SK-N-SH (cell line): ENCODE measurements around the gene DOC2A. TPM values are rescaled to one million over a fixed set of nuclear protein-coding genes. Genes with fewer than 3 reads are reported as not detected.

Source experiments
- CTCF ChIA-PET: fragments of 300-600, 350-600 bp; formaldehyde crosslinking; extraction: SDS; loops from one replicate; lab custom pipeline; 2021; lab: Yijun Ruan, JAX
- POLR2A ChIA-PET: fragments of 350-600 bp; sonication (Branson Sonifier 250); formaldehyde crosslinking; extraction: SDS; loops from one replicate; lab custom pipeline; 2020; ENCODE audit warnings: antibody characterized with exemption, inconsistent platforms; lab: Yijun Ruan, JAX
- DNase-seq: peaks from one replicate; pipeline ENCODE4 v3.0.0; 2012
- H2AFZ ChIP-seq: fragments of 200-600 bp; sonication (generic); 2 replicates; pipeline ENCODE4 v1.8.1; 2016; ENCODE audit warnings: antibody characterized with exemption, mild to moderate bottlenecking, low read depth
- H3F3A ChIP-seq: fragments of 200-600 bp; sonication (generic); replicated peaks from 2 replicates; pipeline ENCODE3; 2016; ENCODE audit warnings: antibody characterized with exemption, mild to moderate bottlenecking; ENCODE audit not compliant: insufficient read depth
- H3K27ac ChIP-seq, 2 experiments: fragments of 200-500 bp in 1 of 2; fragments of 200-600 bp in 1 of 2; sonication (Bioruptor generic) in 1 of 2; sonication (generic), shearing (Covaris generic) in 1 of 2; 2 replicates each; pipeline versions ENCODE4 v1.5.1 to v1.6.1; 2014 to 2016; ENCODE audit warnings: low read depth in 2 of 2, inconsistent platforms in 1 of 2, low read length in 1 of 2, mild to moderate bottlenecking in 1 of 2, mixed read lengths in 1 of 2
- H3K27me3 ChIP-seq: fragments of 200-600 bp; sonication (generic), shearing (Covaris generic); 2 replicates; pipeline ENCODE4 v1.6.1; 2016; ENCODE audit warnings: mixed run types; ENCODE audit not compliant: insufficient read depth
- H3K36me3 ChIP-seq, 2 experiments: fragments of 200-500 bp in 1 of 2; fragments of 200-600 bp in 1 of 2; sonication (Bioruptor generic) in 1 of 2; sonication (generic) in 1 of 2; replicated peaks in 1 of 2; 2 replicates each; pipeline versions ENCODE3 to v1.5.1; 2014 to 2016; ENCODE audit warnings: low read length in 1 of 2, mild to moderate bottlenecking in 1 of 2; ENCODE audit not compliant: insufficient read depth in 2 of 2, control insufficient read depth in 1 of 2
- H3K4me1 ChIP-seq, 2 experiments: fragments of 200-500 bp in 1 of 2; fragments of 200-600 bp in 1 of 2; sonication (Bioruptor generic) in 1 of 2; sonication (generic), shearing (Covaris generic) in 1 of 2; 2 replicates each; pipeline versions ENCODE4 v1.5.1 to v1.6.1; 2014 to 2016; ENCODE audit warnings: low read depth in 1 of 2, low read length in 1 of 2, mixed run types in 1 of 2; ENCODE audit not compliant: insufficient read depth in 2 of 2, control insufficient read depth in 1 of 2
- H3K4me2 ChIP-seq: fragments of 200-600 bp; sonication (generic), shearing (Covaris generic); 2 replicates; pipeline ENCODE4 v1.6.1; 2017; ENCODE audit warnings: mixed run types
- H3K4me3 ChIP-seq, 2 experiments: fragments of 200-500 bp in 1 of 2; fragments of 200-600 bp in 1 of 2; sonication (Bioruptor generic) in 1 of 2; sonication (generic), shearing (Covaris generic) in 1 of 2; 2 replicates each; pipeline versions ENCODE4 v1.5.1 to v1.8.1; 2014 to 2016; ENCODE audit warnings: low read depth in 2 of 2, inconsistent platforms in 1 of 2, low read length in 1 of 2, mild to moderate bottlenecking in 1 of 2, mixed read lengths in 1 of 2, moderate library complexity in 1 of 2
- H3K79me2 ChIP-seq: fragments of 200-600 bp; sonication (generic); 2 replicates; pipeline ENCODE4 v1.8.1; 2017; ENCODE audit warnings: mild to moderate bottlenecking; ENCODE audit not compliant: insufficient read depth
- H3K9ac ChIP-seq: fragments of 200-600 bp; sonication (generic); 2 replicates; pipeline ENCODE4 v1.6.1; 2017; ENCODE audit warnings: mixed run types
- H3K9me2 ChIP-seq: fragments of 200-600 bp; sonication (generic); 2 replicates; pipeline ENCODE4 v1.6.1; 2017; ENCODE audit warnings: mixed run types
- H3K9me3 ChIP-seq: fragments of 200-600 bp; sonication (generic); 2 replicates; pipeline ENCODE4 v1.6.1; 2017; ENCODE audit warnings: mixed run types, mild to moderate bottlenecking, moderate library complexity
- H4K20me1 ChIP-seq: fragments of 200-600 bp; sonication (generic); 2 replicates; pipeline ENCODE4 v1.6.1; 2017; ENCODE audit warnings: mild to moderate bottlenecking, mixed run types; ENCODE audit not compliant: insufficient read depth
- CTCF ChIP-seq: fragments of 200-600 bp; sonication (generic); IDR thresholded peaks from 2 replicates; pipeline ENCODE4 v1.6.1; 2017; ENCODE audit warnings: antibody characterized with exemption, mild to moderate bottlenecking, moderate library complexity
- ELF1 ChIP-seq: IDR thresholded peaks from 2 replicates; pipeline ENCODE4 v1.4.0; 2012
- EP300 ChIP-seq, 2 experiments: IDR thresholded peaks; 2 replicates each; pipeline versions ENCODE4 v1.4.0 to v1.6.1; 2012; ENCODE audit warnings: borderline replicate concordance in 1 of 2, low read depth in 1 of 2, low read length in 1 of 2
- EZH2phosphoT487 ChIP-seq: fragments of 200-600 bp; sonication (generic); IDR thresholded peaks from 2 replicates; pipeline ENCODE4 v1.6.1; 2017; ENCODE audit warnings: low read depth, mixed run types, mild to moderate bottlenecking, antibody characterized with exemption, moderate library complexity, borderline replicate concordance
- FOSL2 ChIP-seq: IDR thresholded peaks from 2 replicates; pipeline ENCODE4 v1.4.0; 2012; ENCODE audit warnings: low read depth, mild to moderate bottlenecking, moderate library complexity, borderline replicate concordance
- FOXJ3 ChIP-seq: sonication (generic); formaldehyde crosslinking; IDR thresholded peaks from 2 replicates; pipeline ENCODE4 v1.5.1; 2020; ENCODE audit warnings: mild to moderate bottlenecking, missing genetic modification reagents
- FOXM1 ChIP-seq: IDR thresholded peaks from 2 replicates; pipeline ENCODE4 v1.4.0; 2012; ENCODE audit warnings: low read depth, mild to moderate bottlenecking
- GABPA ChIP-seq: IDR thresholded peaks from 2 replicates; pipeline ENCODE4 v1.4.0; 2012; ENCODE audit warnings: low read depth, mild to moderate bottlenecking
- JUND ChIP-seq: IDR thresholded peaks from 2 replicates; pipeline ENCODE4 v1.4.0; 2012
- MEF2A ChIP-seq: IDR thresholded peaks from 2 replicates; pipeline ENCODE4 v1.4.0; 2012; ENCODE audit warnings: low read depth, borderline replicate concordance
- MXI1 ChIP-seq: IDR thresholded peaks from 2 replicates; pipeline ENCODE4 v1.6.1; 2012; ENCODE audit warnings: mild to moderate bottlenecking, low read depth, low read length, improper control_type of control experiment
- NRF1 ChIP-seq: IDR thresholded peaks from 2 replicates; pipeline ENCODE4 v1.6.1; 2012; ENCODE audit warnings: low read depth, mild to moderate bottlenecking, low read length
- RAD21 ChIP-seq: IDR thresholded peaks from 2 replicates; pipeline ENCODE4 v1.6.1; 2012; ENCODE audit warnings: mild to moderate bottlenecking, low read length
- RFX5 ChIP-seq: IDR thresholded peaks from 2 replicates; pipeline ENCODE4 v1.6.1; 2012; ENCODE audit warnings: mild to moderate bottlenecking, improper control_type of control experiment, low read length
- RXRA ChIP-seq: IDR thresholded peaks from 2 replicates; pipeline ENCODE4 v1.4.0; 2012; ENCODE audit warnings: low read depth, mild to moderate bottlenecking, borderline replicate concordance
- SIN3A ChIP-seq: IDR thresholded peaks from 2 replicates; pipeline ENCODE4 v1.6.1; 2012; ENCODE audit warnings: low read depth, mild to moderate bottlenecking, low read length, moderate library complexity, borderline replicate concordance
- SMC3 ChIP-seq: IDR thresholded peaks from 2 replicates; pipeline ENCODE4 v1.6.1; 2012; ENCODE audit warnings: low read depth, low read length, improper control_type of control experiment
- USF1 ChIP-seq: IDR thresholded peaks from 2 replicates; pipeline ENCODE4 v1.4.0; 2012; ENCODE audit warnings: low read depth, borderline replicate concordance
- USF2 ChIP-seq: fragments of 150-350 bp; IDR thresholded peaks from 2 replicates; pipeline ENCODE4 v1.6.1; 2017; ENCODE audit warnings: antibody characterized with exemption, low read length, low read depth, borderline replicate concordance
- YY1 ChIP-seq: IDR thresholded peaks from 2 replicates; pipeline ENCODE4 v1.4.0; 2012; ENCODE audit warnings: low read depth, mild to moderate bottlenecking
- WGBS: methylation state at CpG from one replicate; pipeline ENCODE4 v1.1.6; 2017; ENCODE audit warnings: low lambda C conversion rate; 5-methylcytosine and 5-hydroxymethylcytosine counted together
- polyA plus RNA-seq, 3 experiments: library from polyadenylated mRNA; depleted of rRNA; stranded (reverse); fragments of >200 nt; gene quantifications; 2 replicates each; pipeline ENCODE4 v1.2.3, GENCODE V29; 2012

Gene DOC2A
- polyA plus RNA-seq, 1 of the 3 experiments (the other 2 are of a cell fraction): 10.4 TPM

GRCh38 chr16:29974291-29975133 is 36.3 kb downstream of the DOC2A start:
- CTCF ChIA-PET: interaction anchor here (0.8 to 8.2 kb wide), 7 partner anchors 9 to 167 kb away, joined by 3 to 41 read pairs (median 3); partner anchors contain the start of genes PAGR1 and TMEM219
- peaks cover 38% of the 10 kb centered on the region for H4K20me1 ChIP-seq
- whole genome bisulfite sequencing: 3% methylated on average over 19 of the region's 31 CpGs

GRCh38 chr16:29973384-29974246 is 37.2 kb downstream of the DOC2A start, which contains the start of gene TAOK2:
TAOK2 (plus strand) TSS chr16:29973868; CDS start chr16:29977773, 3,905 bp downstream.
- Histone ChIP-seq H3K79me2 (peaks cover 46% of the 10 kb centered on the region), H3K27me3 (no peaks in the 10 kb centered on the region), H3K4me3 (peak within 1 kb of the TSS; percentile 87 to 91), H3K9me3 (no peaks in the 10 kb centered on the region), H4K20me1 (peaks cover 38% of the 10 kb centered on the region), H3K36me3 (peaks cover 16 to 21% of the 10 kb centered on the region in 2 experiments), H3K27ac (peak within 1 kb of the TSS; percentile 69 to 88), H2AFZ (peak within 1 kb of the TSS; percentile 68), H3K4me2 (peak within 1 kb of the TSS; percentile 99), H3K4me1 (peaks cover 20 to 25% of the 10 kb centered on the region in 2 experiments; a peak in 3 of 4 replicates), H3K9ac (peak within 1 kb of the TSS; percentile 82), H3F3A (peaks cover 11% of the 10 kb centered on the region), H3K9me2 (no peaks in the 10 kb centered on the region)
- POLR2A ChIA-PET: interaction anchor here (0.6 to 1.6 kb wide), 9 partner anchors 12 to 90 kb away, joined by 3 to 10 read pairs (median 3); partner anchors contain the start of genes ASPHD1, HIRIP3, KCTD13 and SEZ6L2
- WGBS: 6% methylated on average over 62 of the region's 75 CpGs
- CTCF ChIA-PET: interaction anchor here (0.8 to 8.2 kb wide), 11 partner anchors 8 to 183 kb away, joined by 3 to 41 read pairs (median 3); partner anchors contain the start of genes CDIPT, KIF22, PAGR1 and TLCD3B
- DNase-seq: peak; percentile 99
- peak; percentile 45; the same call in 1 of the 2 replicates for TF ChIP-seq GABPA
- no peak for TF ChIP-seq JUND
- TF ChIP-seq FOXM1: no peak
- TF ChIP-seq RXRA: no peak
- no peak for TF ChIP-seq USF1
- TF ChIP-seq FOXJ3: no peak
- peak; percentile 91 for TF ChIP-seq YY1
- peak; percentile 92 for TF ChIP-seq MXI1
- no peak for TF ChIP-seq RAD21
- peak; percentile 98 for TF ChIP-seq NRF1
- no peak for TF ChIP-seq EZH2phosphoT487
- no peak for TF ChIP-seq MEF2A
- no peak; the same call in 1 of the 2 replicates for TF ChIP-seq SIN3A
- TF ChIP-seq USF2: no peak
- no peak for TF ChIP-seq SMC3

More at GRCh38 chr16:29974291-29975133, 36.3 kb downstream of the DOC2A start:
- Histone ChIP-seq H3K9me2 (no peaks in the 10 kb centered on the region), H3K4me3 (peak overlapping the region; percentile 87 to 91), H3K9ac (peak overlapping the region; percentile 82), H3K79me2 (peaks cover 46% of the 10 kb centered on the region), H3K9me3 (no peaks in the 10 kb centered on the region), H3F3A (peaks cover 11% of the 10 kb centered on the region), H3K27ac (peak overlapping the region; percentile 69 to 88), H3K36me3 (peaks cover 9 to 30% of the 10 kb centered on the region in 2 experiments), H3K4me1 (peaks cover 20 to 25% of the 10 kb centered on the region in 2 experiments; a peak in 3 of 4 replicates), H2AFZ (peak overlapping the region; percentile 68), H3K4me2 (peak overlapping the region; percentile 99), H3K27me3 (no peaks in the 10 kb centered on the region)
- POLR2A ChIA-PET: no interaction called here
- DNase-seq: peak; percentile 56
- TF ChIP-seq RFX5: no peak
- no peak for TF ChIP-seq FOSL2
- TF ChIP-seq YY1: no peak
- no peak for TF ChIP-seq CTCF
- TF ChIP-seq ELF1: no peak
- TF ChIP-seq EP300 (IDR thresholded peaks at IDR 0.05; ENCODE audit: borderline replicate concordance in 1 of 2, low read depth in 1 of 2, low read length in 1 of 2): no peak
